ENCODE results near the gene TMPRSS6. TPM values are rescaled to one million over a fixed set of nuclear protein-coding genes. Genes with fewer than 3 reads are reported as not detected.

The TMPRSS6 gene
- total RNA-seq, 2 donors from 2014 or later = 1.8 to 1.9 TPM

DNA sequence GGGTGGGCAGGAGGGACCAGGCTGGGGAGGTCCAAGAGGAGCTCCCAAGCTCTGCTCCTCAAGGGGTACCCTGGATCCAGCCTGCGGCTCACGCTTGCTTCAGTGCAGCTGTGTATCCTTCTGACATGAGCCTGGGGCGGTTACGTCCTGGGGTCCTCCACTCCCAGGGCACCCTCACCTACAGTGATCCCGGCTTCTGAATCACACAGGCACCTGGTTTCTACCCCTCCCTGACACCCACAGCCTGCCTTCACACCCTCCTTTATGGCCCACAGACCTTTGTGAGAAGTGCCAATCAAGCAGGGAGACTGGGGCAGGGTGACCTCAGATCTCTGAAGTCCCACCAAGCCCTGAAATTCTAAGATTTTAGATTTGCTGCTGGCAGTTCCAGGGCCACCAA lies 88.5 kb downstream of the TMPRSS6 start:
- Mint-ChIP-seq H3K27ac (no peak overlapping the region), H3K27me3 (no peaks in the 10 kb centered on the region), H3K4me1 (ENCODE audit: low read depth in 2 of 2) (peaks cover 12 to 14% of the 10 kb centered on the region in 2 donors), H3K36me3 (no peaks in the 10 kb centered on the region), H3K4me3 (no peak overlapping the region), H3K9me3 (no peaks in the 10 kb centered on the region)
- ATAC-seq = no peak
- DNase-seq (ENCODE audit: low spot score) = no peak

DNA sequence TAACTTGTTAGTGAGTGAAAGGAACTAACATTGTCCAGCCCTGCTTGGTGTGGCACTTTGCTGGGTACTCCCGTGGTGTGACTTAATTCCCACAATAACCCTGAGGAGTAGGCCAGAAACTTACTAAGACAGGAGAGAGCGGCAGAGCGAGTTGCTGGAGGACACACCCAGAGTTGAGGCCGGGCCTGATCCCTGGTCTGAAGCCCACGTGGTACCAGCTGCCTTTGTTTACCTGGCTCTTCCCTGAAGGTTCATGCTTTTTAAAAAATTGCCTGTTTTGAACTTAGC lies 89.4 kb downstream of the TMPRSS6 start:
- Mint-ChIP-seq H3K4me1 (ENCODE audit: low read depth in 2 of 2) (peaks cover 12% of the 10 kb centered on the region in 2 donors), H3K27ac (peak overlapping the region; percentile 67 to 78), H3K36me3 (no peaks in the 10 kb centered on the region), H3K9me3 (no peaks in the 10 kb centered on the region), H3K27me3 (no peaks in the 10 kb centered on the region), H3K4me3 (peak overlapping the region; percentile 86)
- no peak for DNase-seq (ENCODE audit: low spot score)
- peak in 1 of 2 donors; percentile 4 for ATAC-seq

DNA sequence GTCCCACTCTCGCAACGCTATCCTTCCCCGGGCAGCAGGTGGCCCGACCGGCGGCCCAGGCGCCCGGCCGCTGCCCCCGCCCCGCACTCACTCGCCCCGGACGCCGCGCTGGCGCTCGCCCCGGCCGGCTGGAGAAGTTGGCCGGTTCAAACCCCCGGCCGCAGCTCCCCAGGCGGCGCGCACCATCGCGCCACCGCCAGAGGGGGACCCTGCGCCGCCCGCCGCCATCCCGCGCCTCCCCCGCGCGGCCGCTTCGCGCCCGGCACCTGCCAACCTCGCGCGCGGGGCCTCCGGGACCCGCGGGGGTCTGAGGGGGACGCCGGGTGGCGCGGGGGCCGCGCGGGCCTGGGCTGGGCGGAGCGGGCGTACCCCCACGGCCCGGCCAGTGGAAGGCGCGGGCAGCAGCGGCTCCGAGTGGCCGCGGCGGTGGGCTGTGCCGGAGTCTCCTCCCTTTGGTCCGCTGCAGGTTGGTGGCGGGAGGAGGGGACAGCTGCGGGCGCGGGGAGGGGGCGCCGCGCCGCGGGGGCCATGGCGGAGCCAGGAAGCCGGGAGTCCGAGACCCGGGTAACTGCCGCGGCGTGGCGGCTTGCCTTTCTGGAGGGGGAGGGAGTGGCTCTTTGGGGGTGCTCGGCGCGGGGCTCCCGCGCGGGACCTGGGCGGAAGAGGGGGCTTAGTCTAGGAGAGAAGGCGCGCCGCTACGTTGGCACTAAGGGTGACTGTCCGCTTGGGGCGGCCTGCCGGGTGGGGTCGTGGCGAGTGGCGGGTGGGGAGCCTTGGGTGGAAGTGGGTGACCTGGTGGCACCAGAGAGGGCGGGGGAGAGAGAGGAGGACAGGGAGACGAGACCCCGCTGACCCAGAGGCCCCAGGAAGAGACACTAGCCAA lies 90.0 kb downstream of the TMPRSS6 start, which contains the start of the genes MPST and TST:
TSS of gene MPST (plus strand) at position 434 of the 883 bp plus-strand sequence. CDS start at position 529, 95 bp downstream.
TSS of gene TST (minus strand) at position 139 of the 883 bp plus-strand sequence. CDS start 715 bp downstream, outside the sequence.
- H3K4me1 Mint-ChIP-seq (ENCODE audit: low read depth in 2 of 2) = peaks cover 8% of the 10 kb centered on the region in 2 donors
- DNase-seq (ENCODE audit: low spot score) = peak; percentile 75
- H3K4me3 Mint-ChIP-seq = peak within 1 kb of the TSS; percentile 86
- H3K27ac Mint-ChIP-seq = peak within 1 kb of the TSS; percentile 67 to 78
- H3K27me3 Mint-ChIP-seq = no peaks in the 10 kb centered on the region
- no peaks in the 10 kb centered on the region for H3K9me3 Mint-ChIP-seq
- no peaks in the 10 kb centered on the region for H3K36me3 Mint-ChIP-seq
- peak; percentile 92 for ATAC-seq

DNA sequence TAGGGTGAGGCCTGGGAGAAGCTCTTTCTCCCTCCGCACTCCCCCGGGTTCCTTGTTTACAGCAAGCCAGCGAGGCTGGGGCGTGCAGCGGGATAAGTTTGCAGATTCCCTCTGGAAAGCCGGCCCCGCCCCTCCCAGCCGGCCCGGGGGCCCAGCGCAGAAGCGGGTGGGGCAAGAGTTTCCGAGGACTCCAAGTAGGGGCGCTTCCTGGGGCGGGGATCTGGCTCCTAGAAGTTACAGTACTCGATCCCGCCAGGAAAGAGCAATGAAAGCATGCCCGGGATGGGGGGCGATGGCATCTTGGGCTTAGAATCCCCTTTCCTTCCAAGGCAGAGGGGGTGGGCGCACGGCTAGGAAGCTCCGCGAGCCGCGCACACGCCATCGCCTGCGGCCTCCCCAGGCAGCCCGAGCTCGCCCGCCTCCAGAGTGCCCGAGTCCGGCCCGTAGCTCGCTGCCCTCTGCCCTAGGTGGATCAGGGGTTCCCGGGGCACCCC lies 90.7 kb downstream of the TMPRSS6 start:
- no peaks in the 10 kb centered on the region for H3K9me3 Mint-ChIP-seq
- peak overlapping the region in 1 of 2 donors; percentile 47 for H3K27ac Mint-ChIP-seq
- peaks cover 8% of the 10 kb centered on the region in 2 donors for H3K4me1 Mint-ChIP-seq (ENCODE audit: low read depth in 2 of 2)
- H3K4me3 Mint-ChIP-seq = peak overlapping the region; percentile 83
- H3K27me3 Mint-ChIP-seq = no peaks in the 10 kb centered on the region
- DNase-seq (ENCODE audit: low spot score) = no peak
- H3K36me3 Mint-ChIP-seq = no peaks in the 10 kb centered on the region
- ATAC-seq = peak; percentile 37 to 67

DNA sequence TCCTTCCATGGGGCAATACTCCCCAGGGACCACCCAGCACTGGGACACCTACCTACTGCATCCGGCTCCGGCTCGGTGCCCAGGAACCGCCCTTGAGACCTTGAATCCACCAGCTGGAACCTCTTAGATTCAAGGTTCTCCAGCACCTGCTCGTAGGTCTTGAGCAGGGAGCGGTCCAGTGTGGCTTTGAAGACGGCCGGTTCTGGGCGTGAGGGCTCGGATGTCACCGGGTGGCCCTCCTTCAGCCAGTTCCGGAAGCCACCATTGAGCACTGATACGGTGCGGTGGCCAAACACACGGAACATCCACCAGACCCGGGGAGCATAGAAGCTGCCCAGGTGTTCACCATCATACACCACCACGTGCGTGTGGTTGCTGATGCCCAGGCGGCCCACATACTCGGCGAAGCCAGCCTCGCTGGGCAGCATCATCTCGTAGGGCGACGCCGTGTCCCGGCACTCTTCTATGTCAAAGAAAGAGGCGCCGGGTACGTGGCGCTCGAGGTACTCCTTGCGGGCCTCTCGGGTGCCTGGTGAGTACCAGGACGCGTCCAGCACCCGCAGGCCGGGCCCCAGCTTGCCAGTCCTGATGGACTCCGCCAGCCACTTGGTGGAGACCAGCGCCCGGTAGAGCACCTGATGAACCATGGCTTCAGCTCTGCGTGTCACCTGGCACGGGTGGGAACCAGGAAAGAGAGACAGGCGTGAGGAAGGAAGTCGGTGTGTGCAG lies 91.3 kb downstream of the TMPRSS6 start:
- H3K27ac Mint-ChIP-seq = peak overlapping the region in 1 of 2 donors; percentile 47
- H3K4me3 Mint-ChIP-seq = peak overlapping the region; percentile 83
- no peaks in the 10 kb centered on the region for H3K27me3 Mint-ChIP-seq
- H3K36me3 Mint-ChIP-seq = no peaks in the 10 kb centered on the region
- H3K4me1 Mint-ChIP-seq (ENCODE audit: low read depth in 2 of 2) = peaks cover 8% of the 10 kb centered on the region in 2 donors
- peak; percentile 55 for DNase-seq (ENCODE audit: low spot score)
- no peaks in the 10 kb centered on the region for H3K9me3 Mint-ChIP-seq
- ATAC-seq = no peak

DNA sequence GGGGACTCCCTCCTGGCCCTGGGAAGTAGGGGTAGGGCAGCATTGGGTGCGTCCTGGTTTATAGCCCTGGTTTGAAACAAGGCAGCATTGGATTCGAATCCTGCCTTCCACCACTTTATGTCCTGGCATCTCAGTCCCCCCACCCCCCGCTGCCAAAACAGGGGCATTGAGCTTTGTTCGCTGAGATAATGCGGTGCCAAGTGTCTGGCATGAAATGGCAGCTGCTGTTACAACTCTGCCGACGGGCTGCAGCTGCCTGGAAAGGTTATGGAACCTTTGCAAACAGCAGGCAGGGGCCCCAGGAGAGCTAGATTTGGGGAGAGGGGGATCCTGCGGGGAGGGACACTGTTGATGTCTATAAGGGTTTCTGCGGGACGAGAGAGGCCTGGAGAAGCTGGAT lies 92.2 kb downstream of the TMPRSS6 start:
- no peaks in the 10 kb centered on the region for H3K36me3 Mint-ChIP-seq
- no peaks in the 10 kb centered on the region for H3K9me3 Mint-ChIP-seq
- no peak overlapping the region for H3K27ac Mint-ChIP-seq
- ATAC-seq (no peak), DNase-seq (ENCODE audit: low spot score) (no peak)
- H3K27me3 Mint-ChIP-seq = no peaks in the 10 kb centered on the region
- no peak overlapping the region for H3K4me3 Mint-ChIP-seq
- peaks cover 7 to 8% of the 10 kb centered on the region in 2 donors for H3K4me1 Mint-ChIP-seq (ENCODE audit: low read depth in 2 of 2)

DNA sequence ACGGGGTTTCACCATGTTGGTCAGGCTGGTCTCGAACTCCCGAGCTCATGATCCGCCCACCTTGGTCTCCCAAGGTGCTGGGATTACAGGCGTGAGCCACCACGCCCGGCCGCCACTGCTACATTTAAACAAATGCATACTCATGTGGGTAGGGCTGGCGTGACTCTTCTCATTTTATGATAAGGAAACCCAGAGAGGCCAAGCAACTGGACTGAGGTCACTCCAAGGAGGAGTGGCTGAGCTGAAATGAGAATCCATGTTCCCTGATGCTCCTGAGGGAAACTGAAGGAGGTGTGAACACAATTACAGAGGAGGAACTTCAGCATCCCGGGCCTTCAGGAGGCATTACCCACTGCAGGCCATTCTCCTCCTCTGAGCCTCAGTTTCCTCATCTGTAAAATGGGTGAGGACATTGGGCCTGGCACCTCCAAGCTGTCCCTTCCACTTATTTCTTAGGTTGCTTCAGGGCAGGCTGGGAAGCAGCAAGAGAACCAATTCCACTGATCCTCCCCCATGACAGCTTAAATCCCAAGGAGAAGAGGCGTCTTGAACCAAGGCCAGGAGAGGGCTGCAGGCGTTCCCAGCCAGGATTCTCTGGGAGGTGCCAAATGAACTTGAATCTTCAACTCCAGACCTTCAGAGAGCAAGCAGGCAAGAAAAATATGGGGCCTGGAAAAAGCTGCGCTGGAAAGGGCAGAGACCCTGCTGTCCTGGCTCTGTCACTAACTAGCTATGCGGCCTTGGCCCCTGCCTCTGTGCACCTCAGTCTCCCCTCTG lies 93.2 kb downstream of the TMPRSS6 start:
- peak; percentile 35 for DNase-seq (ENCODE audit: low spot score)
- no peak overlapping the region for H3K27ac Mint-ChIP-seq
- no peaks in the 10 kb centered on the region for H3K9me3 Mint-ChIP-seq
- no peaks in the 10 kb centered on the region for H3K36me3 Mint-ChIP-seq
- no peak overlapping the region for H3K4me3 Mint-ChIP-seq
- no peaks in the 10 kb centered on the region for H3K27me3 Mint-ChIP-seq
- ATAC-seq = no peak
- H3K4me1 Mint-ChIP-seq (ENCODE audit: low read depth in 2 of 2) = peaks cover 0 to 5% of the 10 kb centered on the region in 2 donors

DNA sequence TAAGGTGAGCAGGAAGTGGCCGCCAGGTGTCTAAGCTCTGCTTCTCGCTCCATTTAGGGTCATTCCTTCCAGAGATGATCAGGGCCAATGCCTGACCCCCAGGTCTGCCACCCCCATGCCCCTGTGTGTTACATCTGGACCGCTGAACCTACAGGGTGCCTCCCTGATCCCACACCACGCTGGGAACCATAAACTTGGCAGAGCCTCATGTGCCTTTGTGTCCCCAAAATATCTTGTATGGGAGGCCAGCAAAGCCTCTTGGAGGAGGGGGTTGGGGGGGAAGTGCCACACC lies 94.0 kb downstream of the TMPRSS6 start:
- Mint-ChIP-seq H3K36me3 (no peaks in the 10 kb centered on the region), H3K4me1 (ENCODE audit: low read depth in 2 of 2) (peaks cover 0 to 3% of the 10 kb centered on the region in 2 donors), H3K27me3 (no peaks in the 10 kb centered on the region), H3K9me3 (no peaks in the 10 kb centered on the region), H3K27ac (no peak overlapping the region), H3K4me3 (no peak overlapping the region)
- DNase-seq (ENCODE audit: low spot score) (peak; percentile 50), ATAC-seq (no peak)

Other genes starting within 250 kb of the TMPRSS6 start
- gene NCF4, start 248.7 kb downstream of the TMPRSS6 start, total RNA-seq = 10 to 100 TPM; 24.2 to 53.1 TPM
- gene CSF2RB, start 196.1 kb downstream of the TMPRSS6 start, total RNA-seq = 10 to 100 TPM in 1 of 2 donors, 1 to 10 TPM in 1; 5.0 to 47.9 TPM
- 10 to 100 TPM; 12.2 to 17.9 TPM for gene TST, start 90.3 kb downstream of the TMPRSS6 start, total RNA-seq
- 10 to 100 TPM; 27.6 to 51.1 TPM for gene MPST, start 90.0 kb downstream of the TMPRSS6 start, total RNA-seq
- 10 to 100 TPM; 30.5 to 43.8 TPM for gene KCTD17, start 58.0 kb downstream of the TMPRSS6 start, total RNA-seq
- gene IL2RB, start 40.2 kb upstream of the TMPRSS6 start, total RNA-seq = 100 to 1,000 TPM; 508 to 635 TPM
- 1 to 10 TPM; 1.3 to 3.9 TPM for gene C1QTNF6, start 78.5 kb upstream of the TMPRSS6 start, total RNA-seq
- under 1 TPM; 0.11 to 0.29 TPM for gene SSTR3, start 102.8 kb upstream of the TMPRSS6 start, total RNA-seq
- 1,000 to 10,000 TPM in 1 of 2 donors, 100 to 1,000 TPM in 1; 666 to 1,078 TPM for gene RAC2, start 134.6 kb upstream of the TMPRSS6 start, total RNA-seq
- 10 to 100 TPM; 36.0 to 41.1 TPM for gene CYTH4, start 172.8 kb upstream of the TMPRSS6 start, total RNA-seq

All from natural killer cell treated with Interleukin-12 subunit alpha and Interleukin-12 subunit beta and Interleukin-15 and Interleukin-18, amount 100 ng/mL, for 72 hours (primary cell).